ENCODE results near the gene CRACDL. TPM values are rescaled to one million over a fixed set of nuclear protein-coding genes. Genes with fewer than 3 reads are reported as not detected.

The CRACDL gene
- polyA plus RNA-seq, 1 of the 3 experiments (the other 2 are of a cell fraction) = not detected

DNA sequence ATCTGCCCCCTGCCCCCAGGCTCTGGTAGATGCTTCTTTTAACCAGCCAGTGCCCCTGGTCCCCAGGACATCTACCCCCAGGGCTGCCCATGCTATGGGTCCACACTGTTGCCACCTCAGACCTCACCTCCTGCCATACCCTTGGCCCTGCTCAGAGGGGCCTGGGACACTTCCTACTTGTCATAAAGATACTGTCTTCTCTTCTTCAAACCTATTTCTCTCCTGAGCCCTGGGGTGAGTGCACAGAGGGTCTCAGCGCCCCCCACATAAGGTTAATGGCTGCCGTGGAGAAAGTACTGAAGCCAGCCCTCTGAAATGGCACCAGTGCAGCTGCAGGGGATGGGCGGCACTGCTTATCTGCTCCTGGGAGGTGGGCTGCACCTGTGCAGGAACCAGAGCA lies 127.5 kb downstream of the CRACDL start:
- Histone ChIP-seq H3K79me2 (ENCODE audit: insufficient read depth) (no peaks in the 10 kb centered on the region), H3K36me3 (replicated peaks in 1 of 2; ENCODE audit: control insufficient read depth in 1 of 2, insufficient read depth in 2 of 2, low read length in 1 of 2) (no peaks in the 10 kb centered on the region), H3K9ac (no peak overlapping the region), H3K4me3 (ENCODE audit: low read depth in 2 of 2, low read length in 1 of 2) (no peak overlapping the region), H3K9me3 (no peaks in the 10 kb centered on the region), H4K20me1 (ENCODE audit: insufficient read depth) (no peaks in the 10 kb centered on the region), H2AFZ (ENCODE audit: low read depth) (no peak overlapping the region), H3K9me2 (no peaks in the 10 kb centered on the region), H3K27me3 (ENCODE audit: insufficient read depth) (no peaks in the 10 kb centered on the region), H3K27ac (ENCODE audit: low read depth in 2 of 2, low read length in 1 of 2) (no peak overlapping the region), H3K4me1 (ENCODE audit: control insufficient read depth in 1 of 2, insufficient read depth in 2 of 2, low read depth in 1 of 2, low read length in 1 of 2) (peaks cover 0 to 28% of the 10 kb centered on the region in 2 experiments; a peak in 2 of 4 replicates), H3K4me2 (no peak overlapping the region), H3F3A (replicated peaks; ENCODE audit: insufficient read depth) (no peaks in the 10 kb centered on the region)
- TF ChIP-seq RXRA (IDR thresholded peaks at IDR 0.05; ENCODE audit: borderline replicate concordance, low read depth) = no peak
- no peak for TF ChIP-seq PBX3 (IDR thresholded peaks at IDR 0.05)
- TF ChIP-seq NFIC (IDR thresholded peaks at IDR 0.05; ENCODE audit: borderline replicate concordance) = no peak
- TF ChIP-seq MXI1 (IDR thresholded peaks at IDR 0.05; ENCODE audit: low read depth, low read length) = no peak
- no peak for TF ChIP-seq FOSL2 (IDR thresholded peaks at IDR 0.05; ENCODE audit: borderline replicate concordance, low read depth)
- no peak for TF ChIP-seq JUND (IDR thresholded peaks at IDR 0.05)
- TF ChIP-seq CHD2 (IDR thresholded peaks at IDR 0.05; ENCODE audit: low read length, partially characterized antibody) = no peak
- TF ChIP-seq IRF3 (IDR thresholded peaks at IDR 0.05; ENCODE audit: low read depth, low read length) = no peak
- no peak for TF ChIP-seq POLR2AphosphoS5 (IDR thresholded peaks at IDR 0.05; ENCODE audit: low read depth, low read length)
- TF ChIP-seq EP300 (IDR thresholded peaks at IDR 0.05; ENCODE audit: borderline replicate concordance in 1 of 2, low read depth in 1 of 2, low read length in 1 of 2) = no peak
- TF ChIP-seq, protein P1, sequence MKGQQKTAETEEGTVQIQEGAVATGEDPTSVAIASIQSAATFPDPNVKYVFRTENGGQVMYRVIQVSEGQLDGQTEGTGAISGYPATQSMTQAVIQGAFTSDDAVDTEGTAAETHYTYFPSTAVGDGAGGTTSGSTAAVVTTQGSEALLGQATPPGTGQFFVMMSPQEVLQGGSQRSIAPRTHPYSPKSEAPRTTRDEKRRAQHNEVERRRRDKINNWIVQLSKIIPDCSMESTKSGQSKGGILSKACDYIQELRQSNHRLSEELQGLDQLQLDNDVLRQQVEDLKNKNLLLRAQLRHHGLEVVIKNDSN (IDR thresholded peaks at IDR 0.05; ENCODE audit: borderline replicate concordance, low read depth) = no peak
- TF ChIP-seq RAD21 (IDR thresholded peaks at IDR 0.05; ENCODE audit: low read length) = no peak
- TF ChIP-seq CTCF (IDR thresholded peaks at IDR 0.05) = no peak
- TF ChIP-seq FOXJ3 (CRISPR knock-in tag; IDR thresholded peaks at IDR 0.05) = no peak
- no peak for TF ChIP-seq SIN3A (IDR thresholded peaks at IDR 0.05; ENCODE audit: borderline replicate concordance, low read depth, low read length)
- TF ChIP-seq SMC3 (IDR thresholded peaks at IDR 0.05; ENCODE audit: low read depth, low read length) = no peak
- TF ChIP-seq, protein P2, sequence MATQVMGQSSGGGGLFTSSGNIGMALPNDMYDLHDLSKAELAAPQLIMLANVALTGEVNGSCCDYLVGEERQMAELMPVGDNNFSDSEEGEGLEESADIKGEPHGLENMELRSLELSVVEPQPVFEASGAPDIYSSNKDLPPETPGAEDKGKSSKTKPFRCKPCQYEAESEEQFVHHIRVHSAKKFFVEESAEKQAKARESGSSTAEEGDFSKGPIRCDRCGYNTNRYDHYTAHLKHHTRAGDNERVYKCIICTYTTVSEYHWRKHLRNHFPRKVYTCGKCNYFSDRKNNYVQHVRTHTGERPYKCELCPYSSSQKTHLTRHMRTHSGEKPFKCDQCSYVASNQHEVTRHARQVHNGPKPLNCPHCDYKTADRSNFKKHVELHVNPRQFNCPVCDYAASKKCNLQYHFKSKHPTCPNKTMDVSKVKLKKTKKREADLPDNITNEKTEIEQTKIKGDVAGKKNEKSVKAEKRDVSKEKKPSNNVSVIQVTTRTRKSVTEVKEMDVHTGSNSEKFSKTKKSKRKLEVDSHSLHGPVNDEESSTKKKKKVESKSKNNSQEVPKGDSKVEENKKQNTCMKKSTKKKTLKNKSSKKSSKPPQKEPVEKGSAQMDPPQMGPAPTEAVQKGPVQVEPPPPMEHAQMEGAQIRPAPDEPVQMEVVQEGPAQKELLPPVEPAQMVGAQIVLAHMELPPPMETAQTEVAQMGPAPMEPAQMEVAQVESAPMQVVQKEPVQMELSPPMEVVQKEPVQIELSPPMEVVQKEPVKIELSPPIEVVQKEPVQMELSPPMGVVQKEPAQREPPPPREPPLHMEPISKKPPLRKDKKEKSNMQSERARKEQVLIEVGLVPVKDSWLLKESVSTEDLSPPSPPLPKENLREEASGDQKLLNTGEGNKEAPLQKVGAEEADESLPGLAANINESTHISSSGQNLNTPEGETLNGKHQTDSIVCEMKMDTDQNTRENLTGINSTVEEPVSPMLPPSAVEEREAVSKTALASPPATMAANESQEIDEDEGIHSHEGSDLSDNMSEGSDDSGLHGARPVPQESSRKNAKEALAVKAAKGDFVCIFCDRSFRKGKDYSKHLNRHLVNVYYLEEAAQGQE (IDR thresholded peaks at IDR 0.05; ENCODE audit: low read depth, low read length) = no peak
- TF ChIP-seq TEAD4 (IDR thresholded peaks at IDR 0.05; ENCODE audit: borderline replicate concordance, insufficient read depth) = no peak
- no peak for TF ChIP-seq TAF1 (IDR thresholded peaks at IDR 0.05; ENCODE audit: borderline replicate concordance, low read depth, low read length)
- DNase-seq = no peak
- 70% methylated on average over 3 of the region's 3 CpGs for WGBS (ENCODE audit: low lambda C conversion rate)
- ChIA-PET POLR2A (no interaction called here), CTCF (no interaction called here)

Data from SK-N-SH (cell line).